Hepatocyte (in vitro differentiated cells): ENCODE data around the gene ATG16L1. TPM values are rescaled to one million over a fixed set of nuclear protein-coding genes. Genes with fewer than 3 reads are reported as not detected.

ENCODE experiments used
- DNase-seq: peaks from one replicate; pipeline ENCODE4 v3.0.0-alpha.2; 2016; ENCODE audit warnings: low spot score
- H2AFZ ChIP-seq: fragments of 200-600 bp; sonication (generic); 2 replicates; pipeline ENCODE4 v1.6.0; 2016; ENCODE audit warnings: antibody characterized with exemption, mild to moderate bottlenecking
- H3K27ac ChIP-seq: fragments of 200-600 bp; sonication (generic); 2 replicates; pipeline ENCODE4 v1.5.1; 2016; ENCODE audit warnings: mild to moderate bottlenecking
- H3K27me3 ChIP-seq: fragments of 200-600 bp; sonication (generic); 2 replicates; pipeline ENCODE4 v1.6.1; 2016
- H3K36me3 ChIP-seq: fragments of 200-600 bp; sonication (generic); replicated peaks from 2 replicates; pipeline ENCODE4 v1.5.1; 2016; ENCODE audit warnings: low read depth; ENCODE audit not compliant: insufficient read depth
- H3K4me1 ChIP-seq: fragments of 200-600 bp; sonication (generic); 2 replicates; pipeline ENCODE4 v1.5.1; 2016; ENCODE audit warnings: mild to moderate bottlenecking, moderate library complexity; ENCODE audit not compliant: insufficient read depth
- H3K4me2 ChIP-seq: fragments of 200-600 bp; sonication (generic); 2 replicates; pipeline ENCODE4 v1.6.0; 2016
- H3K4me3 ChIP-seq: fragments of 200-600 bp; sonication (generic); 2 replicates; pipeline ENCODE4 v1.5.1; 2016; ENCODE audit warnings: mild to moderate bottlenecking
- H3K79me2 ChIP-seq: fragments of 200-600 bp; sonication (generic); 2 replicates; pipeline ENCODE4 v1.6.0; 2017; ENCODE audit warnings: mild to moderate bottlenecking
- H3K9me2 ChIP-seq: fragments of 200-600 bp; sonication (generic); replicated peaks from 2 replicates; pipeline ENCODE4 v1.6.0; 2017; ENCODE audit warnings: mild to moderate bottlenecking; ENCODE audit not compliant: insufficient read depth
- H3K9me3 ChIP-seq: fragments of 200-600 bp; sonication (generic); 2 replicates; pipeline ENCODE4 v1.5.1; 2016; ENCODE audit warnings: low read depth, mild to moderate bottlenecking
- H4K20me1 ChIP-seq: fragments of 200-600 bp; sonication (generic); 2 replicates; pipeline ENCODE4 v1.6.0; 2016; ENCODE audit warnings: mild to moderate bottlenecking; ENCODE audit not compliant: insufficient read depth, poor library complexity, severe bottlenecking
- EZH2 ChIP-seq: fragments of 200-600 bp; sonication (generic); IDR thresholded peaks from 2 replicates; pipeline ENCODE4 v1.6.1; 2016; ENCODE audit warnings: antibody characterized with exemption, mild to moderate bottlenecking, borderline replicate concordance
- EZH2phosphoT487 ChIP-seq: fragments of 200-600 bp; sonication (generic); IDR thresholded peaks from one replicate; pipeline ENCODE4 v1.6.1; 2018; ENCODE audit warnings: antibody characterized with exemption, mild to moderate bottlenecking, low read depth, moderate library complexity; ENCODE audit not compliant: unreplicated experiment, severe bottlenecking
- WGBS: methylation state at CpG from one replicate; pipeline ENCODE4 v1.1.6; 2016; ENCODE audit warnings: low lambda C conversion rate; ENCODE audit errors: missing lambda C conversion rate; 5-methylcytosine and 5-hydroxymethylcytosine counted together
- polyA plus RNA-seq: library from polyadenylated mRNA; unstranded; fragments of >200 nt; fragmentation: Nextera tagmentation; extraction: Ambion mirVana; gene quantifications from 2 replicates; pipeline ENCODE4 v1.2.1, GENCODE V29; 2016
- total RNA-seq: library from RNA; depleted of rRNA; stranded (reverse); fragments of >200 nt; gene quantifications from 2 replicates; pipeline ENCODE4 v1.2.3, GENCODE V29; 2014
- TF ChIP-seq, protein P1 (sequence below): fragments of 200-600 bp; sonication (generic); IDR thresholded peaks from 2 replicates; pipeline ENCODE4 v1.5.1; 2016; ENCODE audit warnings: antibody characterized with exemption, mild to moderate bottlenecking; ENCODE audit not compliant: poor library complexity

Gene ATG16L1
- total and polyA plus RNA-seq, 2 experiments from 2014 or later: 15.7 to 28.2 TPM

- no peak overlapping the region for H3K27ac ChIP-seq
- H4K20me1 ChIP-seq: no peaks in the 10 kb centered on the region
- 26% methylated on average over 10 of the region's 10 CpGs for WGBS
- H3K79me2 ChIP-seq: no peaks in the 10 kb centered on the region
- no peaks in the 10 kb centered on the region for H3K9me2 ChIP-seq
- DNase-seq: peak; percentile 34
- no peaks in the 10 kb centered on the region for H3K27me3 ChIP-seq
- no peak overlapping the region for H3K4me2 ChIP-seq
- TF ChIP-seq EZH2 (no peak), EZH2phosphoT487 (no peak)
- TF ChIP-seq, protein P1, sequence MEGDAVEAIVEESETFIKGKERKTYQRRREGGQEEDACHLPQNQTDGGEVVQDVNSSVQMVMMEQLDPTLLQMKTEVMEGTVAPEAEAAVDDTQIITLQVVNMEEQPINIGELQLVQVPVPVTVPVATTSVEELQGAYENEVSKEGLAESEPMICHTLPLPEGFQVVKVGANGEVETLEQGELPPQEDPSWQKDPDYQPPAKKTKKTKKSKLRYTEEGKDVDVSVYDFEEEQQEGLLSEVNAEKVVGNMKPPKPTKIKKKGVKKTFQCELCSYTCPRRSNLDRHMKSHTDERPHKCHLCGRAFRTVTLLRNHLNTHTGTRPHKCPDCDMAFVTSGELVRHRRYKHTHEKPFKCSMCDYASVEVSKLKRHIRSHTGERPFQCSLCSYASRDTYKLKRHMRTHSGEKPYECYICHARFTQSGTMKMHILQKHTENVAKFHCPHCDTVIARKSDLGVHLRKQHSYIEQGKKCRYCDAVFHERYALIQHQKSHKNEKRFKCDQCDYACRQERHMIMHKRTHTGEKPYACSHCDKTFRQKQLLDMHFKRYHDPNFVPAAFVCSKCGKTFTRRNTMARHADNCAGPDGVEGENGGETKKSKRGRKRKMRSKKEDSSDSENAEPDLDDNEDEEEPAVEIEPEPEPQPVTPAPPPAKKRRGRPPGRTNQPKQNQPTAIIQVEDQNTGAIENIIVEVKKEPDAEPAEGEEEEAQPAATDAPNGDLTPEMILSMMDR: no peak
- H3K9me3 ChIP-seq: no peaks in the 10 kb centered on the region
- H2AFZ ChIP-seq: no peak overlapping the region
- no peak overlapping the region for H3K4me3 ChIP-seq
- H3K4me1 ChIP-seq: peaks cover 3% of the 10 kb centered on the region
- no peaks in the 10 kb centered on the region for H3K36me3 ChIP-seq
These were observed 41.8 kb upstream of the ATG16L1 start for GRCh38 chr2:233209533-233210171.

GRCh38 chr2:233210281-233210680, 41.2 kb upstream of the ATG16L1 start:
- Histone ChIP-seq H3K27ac (no peak overlapping the region), H3K4me1 (peaks cover 3% of the 10 kb centered on the region), H3K4me2 (no peak overlapping the region), H2AFZ (no peak overlapping the region), H4K20me1 (no peaks in the 10 kb centered on the region), H3K36me3 (no peaks in the 10 kb centered on the region), H3K9me2 (no peaks in the 10 kb centered on the region), H3K27me3 (no peaks in the 10 kb centered on the region), H3K4me3 (no peak overlapping the region), H3K9me3 (no peaks in the 10 kb centered on the region), H3K79me2 (no peaks in the 10 kb centered on the region)
- DNase-seq: no peak
- no peak for TF ChIP-seq EZH2phosphoT487
- TF ChIP-seq, protein P1: no peak
- no peak for TF ChIP-seq EZH2
- WGBS: 90% methylated on average over 8 of the region's 8 CpGs

- no peaks in the 10 kb centered on the region for H3K27me3 ChIP-seq
- no peak overlapping the region for H3K4me3 ChIP-seq
- H3K79me2 ChIP-seq: no peaks in the 10 kb centered on the region
- 74% methylated on average over 18 of the region's 18 CpGs for WGBS
- no peaks in the 10 kb centered on the region for H4K20me1 ChIP-seq
- H3K9me3 ChIP-seq: no peaks in the 10 kb centered on the region
- no peak overlapping the region for H3K27ac ChIP-seq
- H3K4me2 ChIP-seq: no peak overlapping the region
- H3K9me2 ChIP-seq: no peaks in the 10 kb centered on the region
- H3K36me3 ChIP-seq: no peaks in the 10 kb centered on the region
- DNase-seq: peak; percentile 65
- no peak overlapping the region for H2AFZ ChIP-seq
- TF ChIP-seq EZH2 (no peak), EZH2phosphoT487 (no peak)
- TF ChIP-seq, protein P1: no peak
- H3K4me1 ChIP-seq: peaks cover 3% of the 10 kb centered on the region
These were observed 40.5 kb upstream of the ATG16L1 start for GRCh38 chr2:233210843-233211547.
